ENCODE data around the gene ZNF195.
"Not testable (repeated sequence)": the region's sequence is repeated elsewhere in the genome, so short reads cannot be mapped to it uniquely, and the experiment has no call there.

DNA sequence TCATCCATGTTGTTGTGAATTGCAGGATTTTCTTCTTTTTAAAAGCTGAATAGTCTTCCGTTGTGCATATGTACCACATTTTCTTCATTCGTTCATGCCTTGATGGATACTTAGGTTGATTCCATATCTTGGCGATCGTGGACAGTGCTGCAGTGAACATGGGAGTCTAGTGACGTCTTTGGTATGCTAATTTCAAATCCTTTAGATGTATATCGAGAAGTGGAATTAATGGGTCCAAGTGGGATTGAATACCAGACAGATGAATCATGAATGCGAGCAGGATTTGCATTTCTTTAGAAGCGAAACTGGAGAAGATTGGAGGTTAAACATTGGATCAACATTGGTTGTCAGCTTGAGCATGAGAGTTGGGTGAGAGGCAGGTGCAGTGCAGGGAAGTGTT is 45.8 kb downstream of the ZNF195 start:
- TF ChIP-seq, protein P1, sequence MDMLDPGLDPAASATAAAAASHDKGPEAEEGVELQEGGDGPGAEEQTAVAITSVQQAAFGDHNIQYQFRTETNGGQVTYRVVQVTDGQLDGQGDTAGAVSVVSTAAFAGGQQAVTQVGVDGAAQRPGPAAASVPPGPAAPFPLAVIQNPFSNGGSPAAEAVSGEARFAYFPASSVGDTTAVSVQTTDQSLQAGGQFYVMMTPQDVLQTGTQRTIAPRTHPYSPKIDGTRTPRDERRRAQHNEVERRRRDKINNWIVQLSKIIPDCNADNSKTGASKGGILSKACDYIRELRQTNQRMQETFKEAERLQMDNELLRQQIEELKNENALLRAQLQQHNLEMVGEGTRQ (IDR thresholded peaks at IDR 0.05; ENCODE audit: borderline replicate concordance, low read depth, low read length), result not testable (repeated sequence)
- TF ChIP-seq POLR2AphosphoS2 (IDR thresholded peaks at IDR 0.05; ENCODE audit: low read depth, low read length); EZH2 (IDR thresholded peaks at IDR 0.05; ENCODE audit: borderline replicate concordance, control insufficient read depth, low read depth, low read length); MXI1 (IDR thresholded peaks at IDR 0.05; ENCODE audit: low read depth, low read length); DPF2 (IDR thresholded peaks at IDR 0.05); EP300 (IDR thresholded peaks at IDR 0.05; ENCODE audit: borderline replicate concordance in 1 of 2, control insufficient read depth in 1 of 2, low read depth in 2 of 2, low read length in 2 of 2); POLR2AphosphoS5 (IDR thresholded peaks at IDR 0.05; ENCODE audit: low read length): not testable (repeated sequence)
- TF ChIP-seq, protein P2, sequence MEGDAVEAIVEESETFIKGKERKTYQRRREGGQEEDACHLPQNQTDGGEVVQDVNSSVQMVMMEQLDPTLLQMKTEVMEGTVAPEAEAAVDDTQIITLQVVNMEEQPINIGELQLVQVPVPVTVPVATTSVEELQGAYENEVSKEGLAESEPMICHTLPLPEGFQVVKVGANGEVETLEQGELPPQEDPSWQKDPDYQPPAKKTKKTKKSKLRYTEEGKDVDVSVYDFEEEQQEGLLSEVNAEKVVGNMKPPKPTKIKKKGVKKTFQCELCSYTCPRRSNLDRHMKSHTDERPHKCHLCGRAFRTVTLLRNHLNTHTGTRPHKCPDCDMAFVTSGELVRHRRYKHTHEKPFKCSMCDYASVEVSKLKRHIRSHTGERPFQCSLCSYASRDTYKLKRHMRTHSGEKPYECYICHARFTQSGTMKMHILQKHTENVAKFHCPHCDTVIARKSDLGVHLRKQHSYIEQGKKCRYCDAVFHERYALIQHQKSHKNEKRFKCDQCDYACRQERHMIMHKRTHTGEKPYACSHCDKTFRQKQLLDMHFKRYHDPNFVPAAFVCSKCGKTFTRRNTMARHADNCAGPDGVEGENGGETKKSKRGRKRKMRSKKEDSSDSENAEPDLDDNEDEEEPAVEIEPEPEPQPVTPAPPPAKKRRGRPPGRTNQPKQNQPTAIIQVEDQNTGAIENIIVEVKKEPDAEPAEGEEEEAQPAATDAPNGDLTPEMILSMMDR (IDR thresholded peaks at IDR 0.05 in 2 of 3, conservative IDR thresholded peaks at IDR 0.05 in 1 of 3; ENCODE audit: control insufficient read depth in 2 of 3, extremely low read depth in 1 of 3, insufficient read depth in 1 of 3, low read depth in 3 of 3, low read length in 3 of 3), result not testable (repeated sequence)
